SK-N-MC (cell line): ENCODE measurements around the gene KIRREL1.

ENCODE experiments used
- DNase-seq: peaks from one replicate; pipeline ENCODE4 v3.0.0-alpha.2; 2011; ENCODE audit warnings: low read depth, low spot score
- H3K27ac ChIP-seq: fragments of 200-600 bp; sonication (generic); 2 replicates; pipeline ENCODE4 v1.5.1; 2016; ENCODE audit warnings: mixed run types
- H3K36me3 ChIP-seq: fragments of 200-600 bp; sonication (generic); 2 replicates; pipeline ENCODE4 v1.6.1; 2017; ENCODE audit warnings: antibody characterized with exemption, low read length, mixed read lengths; ENCODE audit not compliant: insufficient read depth
- H3K4me3 ChIP-seq: fragments of 200-600 bp; sonication (generic); 2 replicates; pipeline ENCODE4 v1.5.1; 2016
- H3K9ac ChIP-seq: fragments of 200-600 bp; sonication (generic); 2 replicates; pipeline ENCODE4 v1.8.0; 2017; ENCODE audit warnings: mixed run types, mixed read lengths; ENCODE audit not compliant: insufficient read length
- H3K9me3 ChIP-seq: fragments of 200-600 bp; sonication (generic); 2 replicates; pipeline ENCODE4 v1.6.1; 2017; ENCODE audit warnings: low read depth, mild to moderate bottlenecking, antibody characterized with exemption, low read length, moderate library complexity, mixed read lengths
- EZH2 ChIP-seq: fragments of 200-600 bp; sonication (generic); IDR thresholded peaks from one replicate; pipeline ENCODE4 v1.6.1; 2017; ENCODE audit warnings: antibody characterized with exemption
- FOXP2 ChIP-seq: optimal IDR thresholded peaks from 2 replicates; pipeline ENCODE3; 2011; ENCODE audit warnings: mild to moderate bottlenecking, moderate library complexity; ENCODE audit not compliant: insufficient read depth; ENCODE audit errors: extremely low read length, control extremely low read depth
- POLR2AphosphoS5 ChIP-seq: IDR thresholded peaks from 2 replicates; pipeline ENCODE4 v1.6.1; 2012; ENCODE audit warnings: mild to moderate bottlenecking, low read depth, low read length, borderline replicate concordance

Gene KIRREL1

GRCh38 chr1:157993147-157993917 lies at the start of gene KIRREL1:
Gene KIRREL1, plus strand, starts transcription at chr1:157993645. Its CDS starts 32 bp downstream, at chr1:157993677.
- DNase-seq: no peak
- Histone ChIP-seq H3K27ac (no peak within 1 kb of the TSS), H3K9me3 (no peaks in the 10 kb centered on the region), H3K4me3 (peak within 1 kb of the TSS; percentile 94), H3K9ac (peak within 1 kb of the TSS; percentile 96), H3K36me3 (no peaks in the 10 kb centered on the region)
- TF ChIP-seq POLR2AphosphoS5 (peak; percentile 64), FOXP2 (no peak), EZH2 (no peak)

DNA sequence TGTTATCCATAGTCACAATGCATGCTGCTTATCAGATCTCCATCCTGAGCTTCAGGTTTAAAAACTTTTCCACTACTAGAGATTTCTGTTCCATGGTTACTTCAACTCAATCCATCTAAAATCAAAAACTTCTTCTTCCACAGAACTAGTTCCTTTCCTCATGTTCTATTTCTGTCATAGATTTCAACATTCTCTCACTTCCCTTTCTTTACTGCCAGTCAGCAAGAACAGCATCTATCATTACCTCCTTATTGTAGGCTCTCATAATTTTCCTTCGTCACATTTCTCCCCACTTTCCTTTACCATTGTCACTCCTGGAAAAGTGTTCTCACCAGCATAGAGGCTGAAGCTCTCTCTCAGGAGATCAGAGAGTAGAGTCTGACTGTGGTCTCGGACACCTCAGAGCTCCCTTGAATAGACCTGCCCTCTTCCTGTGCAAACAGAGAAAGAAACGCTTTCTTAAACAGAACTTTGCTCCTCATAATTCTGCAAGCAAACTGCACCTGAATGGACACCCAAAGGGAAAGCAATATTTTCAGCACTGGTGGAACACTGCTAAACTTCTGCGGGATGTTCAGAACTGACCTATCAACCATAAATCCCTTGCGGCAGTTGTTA lies 48.7 kb upstream of the KIRREL1 start:
- Histone ChIP-seq H3K9me3 (no peaks in the 10 kb centered on the region), H3K9ac (no peak overlapping the region), H3K4me3 (no peak overlapping the region), H3K36me3 (no peaks in the 10 kb centered on the region), H3K27ac (no peak overlapping the region)
- no peak for DNase-seq
- no peak for TF ChIP-seq POLR2AphosphoS5

DNA sequence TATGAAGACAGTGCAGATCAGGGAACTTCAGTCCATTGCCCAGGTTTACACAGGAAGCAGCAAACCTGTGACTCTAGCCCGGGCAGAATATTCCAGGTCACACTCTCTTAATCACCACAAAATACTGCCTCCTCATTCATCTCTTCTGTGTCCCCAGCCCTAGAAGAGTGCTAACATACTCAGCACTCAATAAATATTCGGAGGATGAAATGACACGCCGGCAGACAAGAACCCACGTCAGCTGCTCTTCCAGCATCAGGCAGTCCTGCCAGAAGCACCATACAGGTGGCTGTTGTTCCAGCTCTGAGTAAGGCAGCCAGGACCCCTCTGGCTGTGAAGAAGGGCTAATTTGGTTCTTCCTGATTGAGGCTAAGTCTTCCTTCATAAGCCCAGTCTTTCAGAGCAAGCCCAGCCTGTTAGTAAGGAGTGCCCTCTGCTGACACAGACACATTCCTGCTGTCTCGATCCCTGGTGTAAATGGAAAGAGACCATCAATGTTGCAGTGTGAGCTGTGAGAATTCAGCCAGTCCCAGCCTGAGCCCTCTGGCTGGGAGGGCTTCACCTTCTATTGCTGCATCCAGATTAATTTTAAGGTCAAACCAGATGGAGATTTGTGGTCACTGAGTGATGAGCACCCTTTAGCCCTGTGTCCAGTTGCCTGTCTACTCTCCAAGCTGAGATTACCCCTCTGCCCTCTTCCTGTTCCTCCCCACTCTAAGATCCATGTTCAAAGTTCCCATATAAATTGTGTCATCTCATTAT lies 45.0 kb upstream of the KIRREL1 start:
- DNase-seq: no peak
- H3K27ac ChIP-seq: no peak overlapping the region
- TF ChIP-seq FOXP2 (no peak), POLR2AphosphoS5 (no peak), EZH2 (no peak)

DNA sequence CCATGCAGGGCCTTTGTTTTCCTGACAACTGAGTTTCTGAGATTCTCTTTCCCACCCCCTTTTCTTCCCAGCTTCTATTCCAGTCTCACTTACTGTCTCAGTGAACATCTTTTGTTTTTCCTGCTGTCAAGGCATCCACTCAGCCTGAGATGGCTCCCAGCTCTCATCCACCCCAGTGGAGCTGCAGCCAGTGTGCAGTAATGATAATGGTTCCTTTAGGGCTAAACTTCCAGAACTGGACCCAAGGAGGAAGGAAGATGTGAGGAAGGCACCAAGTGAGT lies 44.4 kb upstream of the KIRREL1 start:
- no peak for DNase-seq
- H3K4me3 ChIP-seq: no peak overlapping the region
- no peak overlapping the region for H3K27ac ChIP-seq
- no peak overlapping the region for H3K9ac ChIP-seq
- TF ChIP-seq EZH2 (no peak), POLR2AphosphoS5 (no peak), FOXP2 (no peak)
- H3K36me3 ChIP-seq: no peaks in the 10 kb centered on the region
- H3K9me3 ChIP-seq: no peaks in the 10 kb centered on the region

More for the DNA sequence above, 45.0 kb upstream of the KIRREL1 start:
- Histone ChIP-seq H3K4me3 (no peak overlapping the region), H3K9me3 (no peaks in the 10 kb centered on the region), H3K36me3 (no peaks in the 10 kb centered on the region), H3K9ac (no peak overlapping the region)

DNA sequence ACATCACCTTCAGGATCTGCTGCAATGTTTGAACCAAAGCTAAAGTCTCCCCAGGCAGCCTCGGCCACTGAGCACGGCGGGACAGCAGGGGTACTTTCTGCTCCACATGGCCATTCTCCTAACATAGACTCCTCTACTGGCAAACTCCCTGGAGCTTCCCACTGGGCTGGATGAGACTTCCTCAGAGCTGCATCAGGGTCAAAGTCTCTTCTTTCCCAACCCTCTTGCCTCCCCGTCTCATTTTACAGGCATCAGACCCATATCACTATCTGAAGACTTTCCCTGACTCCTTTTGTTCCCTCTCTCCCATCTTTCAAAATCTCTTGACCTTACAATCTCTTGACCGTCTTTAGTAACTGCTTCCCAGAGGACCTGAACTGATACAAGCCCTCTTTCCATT lies 42.2 kb upstream of the KIRREL1 start:
- Histone ChIP-seq H3K9ac (no peak overlapping the region), H3K9me3 (no peaks in the 10 kb centered on the region), H3K27ac (no peak overlapping the region), H3K36me3 (no peaks in the 10 kb centered on the region), H3K4me3 (no peak overlapping the region)
- no peak for TF ChIP-seq EZH2
- TF ChIP-seq FOXP2: no peak
- TF ChIP-seq POLR2AphosphoS5: no peak
- DNase-seq: no peak

DNA sequence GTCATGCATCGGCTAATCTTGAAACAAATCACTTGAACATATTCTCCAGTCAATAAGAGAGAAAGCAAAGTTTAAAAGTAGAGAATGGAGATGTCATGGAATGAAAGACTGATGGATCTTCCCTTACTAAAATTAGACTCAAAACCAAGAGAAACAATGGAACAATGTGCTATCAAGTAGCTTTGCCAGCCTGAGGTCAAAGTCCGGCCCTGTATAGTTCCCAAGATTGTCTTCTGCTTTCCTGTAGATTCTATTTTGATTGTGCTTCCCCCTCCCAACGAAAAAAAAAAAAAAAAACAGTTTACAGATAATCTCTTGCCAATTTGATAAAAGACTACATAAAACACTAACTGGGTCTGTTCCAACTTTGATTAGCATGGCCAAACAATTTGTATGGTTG lies 40.8 kb upstream of the KIRREL1 start:
- H3K27ac ChIP-seq: no peak overlapping the region
- H3K9me3 ChIP-seq: no peaks in the 10 kb centered on the region
- H3K4me3 ChIP-seq: no peak overlapping the region
- DNase-seq: no peak
- TF ChIP-seq EZH2 (no peak), FOXP2 (no peak), POLR2AphosphoS5 (no peak)
- H3K36me3 ChIP-seq: no peaks in the 10 kb centered on the region
- H3K9ac ChIP-seq: no peak overlapping the region

GRCh38 chr1:157955221-157955620 lies 38.2 kb upstream of the KIRREL1 start:
- H3K4me3 ChIP-seq: no peak overlapping the region
- H3K9ac ChIP-seq: no peak overlapping the region
- no peaks in the 10 kb centered on the region for H3K9me3 ChIP-seq
- H3K36me3 ChIP-seq: no peaks in the 10 kb centered on the region
- H3K27ac ChIP-seq: no peak overlapping the region
- no peak for DNase-seq
- no peak for TF ChIP-seq POLR2AphosphoS5
- TF ChIP-seq EZH2: no peak
- TF ChIP-seq FOXP2: no peak

- no peak overlapping the region for H3K27ac ChIP-seq
These were observed 37.6 kb upstream of the KIRREL1 start for GRCh38 chr1:157955857-157956256.

More at GRCh38 chr1:157955857-157956256, 37.6 kb upstream of the KIRREL1 start:
- Histone ChIP-seq H3K9ac (no peak overlapping the region), H3K4me3 (no peak overlapping the region), H3K36me3 (no peaks in the 10 kb centered on the region), H3K9me3 (no peaks in the 10 kb centered on the region)
- TF ChIP-seq EZH2: no peak
- TF ChIP-seq FOXP2: no peak
- no peak for TF ChIP-seq POLR2AphosphoS5
- DNase-seq: no peak
